Stimulated activated CD8-positive, alpha-beta memory T cell treated with anti-CD3 and anti-CD28 coated beads, Interleukin-12 subunit alpha, Interleukin-12 subunit beta, amount 100 ng/mL, for 24 hours (primary cell): Measurements from ENCODE around the gene WSCD2.

Experiments used
- DNase-seq: peaks from one replicate; pipeline ENCODE4 v3.0.0-alpha.2; 2020; ENCODE audit errors: extremely low read depth

Gene WSCD2

DNA sequence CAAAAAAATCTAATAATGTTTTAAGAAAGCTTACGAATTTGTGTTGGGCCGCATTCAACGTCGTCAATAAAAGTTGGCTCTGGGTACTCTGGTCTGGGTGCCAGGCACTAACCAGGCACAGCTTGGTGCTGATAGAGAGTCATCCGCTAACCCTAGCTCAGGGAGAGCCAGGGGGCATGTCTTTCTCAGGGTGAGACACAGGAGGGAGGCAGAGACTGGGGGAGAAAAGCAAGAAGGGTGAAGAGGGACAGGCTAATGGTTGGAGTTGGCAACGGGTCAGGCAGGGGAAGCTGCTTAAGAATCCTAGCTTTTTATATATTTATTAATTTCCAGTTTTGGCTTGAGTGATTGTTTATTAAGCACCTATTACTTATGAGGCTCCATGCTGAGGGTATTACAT is 105.1 kb downstream of the WSCD2 start:
- no peak for DNase-seq

DNA sequence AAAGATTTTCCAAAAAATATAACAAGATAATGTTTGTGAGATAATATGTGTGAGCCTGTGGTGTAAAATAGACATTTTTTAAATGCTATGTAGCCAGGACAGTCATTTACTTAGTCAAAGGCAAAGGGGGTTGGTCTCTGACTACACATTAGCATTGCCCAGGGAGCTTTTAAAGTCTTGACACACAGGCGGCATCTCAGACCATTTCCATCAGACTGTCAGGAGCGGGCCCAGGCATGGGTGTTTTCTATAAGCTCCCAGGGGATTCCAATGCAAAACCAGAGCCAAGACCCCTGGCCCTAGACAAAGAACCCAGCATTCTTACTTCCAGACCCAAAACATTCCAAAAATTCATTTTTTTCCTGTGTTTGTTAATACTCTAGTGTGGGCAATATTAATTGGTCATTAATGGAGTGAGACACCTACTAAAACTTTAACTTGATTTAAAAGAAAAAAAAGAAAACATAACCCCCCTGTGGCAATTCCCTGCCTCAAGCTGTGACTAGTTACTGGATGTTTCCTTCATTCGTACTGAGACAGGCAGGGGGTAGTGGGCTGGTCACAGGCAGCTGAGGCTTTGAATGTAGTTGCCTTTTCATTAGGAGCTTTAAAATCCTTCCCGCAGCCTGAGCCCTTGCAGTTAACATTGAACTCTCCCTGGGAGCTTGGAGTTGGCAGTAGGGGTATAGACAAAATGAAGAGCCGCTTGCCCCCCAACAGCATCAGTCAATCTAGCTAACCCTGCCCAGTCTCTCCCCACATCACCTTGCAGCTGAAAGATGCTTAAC is 106.3 kb downstream of the WSCD2 start:
- DNase-seq, result no peak

- no peak for DNase-seq
Observed at GRCh38 chr12:108235985-108236263, 106.8 kb downstream of the WSCD2 start.

GRCh38 chr12:108236366-108236765 is 107.3 kb downstream of the WSCD2 start:
- DNase-seq, result no peak

DNA sequence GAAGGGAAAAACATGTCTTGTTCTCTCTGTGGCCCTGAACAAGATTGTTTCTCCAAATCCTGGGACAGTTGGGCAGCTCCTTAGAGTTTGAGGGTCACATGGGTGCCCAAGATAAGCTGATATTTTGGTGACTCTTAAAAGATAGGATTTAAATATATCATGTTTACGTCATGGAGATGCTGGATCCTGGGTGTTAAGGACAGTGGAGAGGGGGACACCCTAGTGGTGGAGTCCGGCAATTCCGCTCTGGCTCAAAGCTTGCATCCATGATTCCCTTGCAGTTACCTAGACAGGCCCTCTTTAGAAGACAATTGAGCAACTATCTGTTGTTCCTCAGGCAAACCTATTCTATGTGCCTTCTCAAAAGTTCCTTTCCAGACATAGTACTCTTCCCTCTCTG is 108.2 kb downstream of the WSCD2 start:
- DNase-seq, result no peak

DNA sequence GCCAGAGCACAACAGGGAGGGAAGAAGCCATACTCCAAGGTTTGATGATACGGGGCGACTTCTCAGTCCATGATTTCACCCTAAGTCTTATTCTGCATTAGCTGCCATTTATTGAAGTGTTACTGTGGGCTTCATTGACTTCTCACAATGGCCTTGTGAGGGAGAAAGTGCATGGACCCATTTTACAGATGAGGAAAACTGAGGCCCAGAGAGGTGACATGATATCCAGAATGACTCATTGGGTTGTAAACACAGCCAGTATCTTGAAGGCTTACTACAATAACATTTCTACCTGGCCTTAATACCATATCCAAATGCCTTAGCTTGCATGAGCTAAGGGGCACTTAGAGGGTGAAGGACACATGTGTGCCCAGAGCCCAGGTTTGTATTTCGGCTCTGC is 109.4 kb downstream of the WSCD2 start:
- DNase-seq, result no peak

- DNase-seq, result no peak
Observed at GRCh38 chr12:108239378-108239777, 110.3 kb downstream of the WSCD2 start.

DNA sequence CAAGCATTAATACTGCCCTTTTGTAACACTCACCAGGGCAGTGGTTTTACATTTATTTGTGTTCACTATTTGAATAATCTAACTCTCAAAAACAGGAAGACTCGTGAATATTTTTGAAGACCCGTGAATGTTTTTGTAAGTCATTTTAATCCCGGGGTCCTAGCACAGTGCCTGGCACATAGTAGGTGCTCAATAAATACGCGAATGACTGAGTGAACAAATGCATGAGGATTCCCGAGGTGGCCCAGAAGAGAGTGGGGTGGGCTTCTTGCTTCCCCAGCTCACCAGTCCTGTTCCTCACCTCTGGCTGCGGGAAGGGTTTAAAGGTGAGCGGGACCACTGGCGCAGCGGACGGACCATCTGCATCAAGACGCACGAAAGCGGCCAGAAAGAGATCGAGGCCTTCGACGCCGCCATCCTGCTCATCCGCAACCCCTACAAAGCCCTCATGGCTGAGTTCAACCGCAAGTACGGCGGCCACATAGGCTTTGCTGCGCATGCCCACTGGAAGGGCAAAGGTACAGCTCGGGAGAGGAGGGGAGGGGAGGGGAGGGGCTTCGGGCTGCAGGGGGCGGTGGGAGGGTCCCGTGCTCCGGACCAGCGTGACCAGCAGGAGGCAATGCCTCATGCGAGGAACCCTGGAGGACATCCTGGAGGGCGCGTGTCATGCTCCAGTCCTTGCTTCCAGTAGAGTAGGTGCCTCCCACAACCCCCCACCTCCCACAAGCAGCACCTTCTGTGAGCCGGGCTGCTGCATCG is 111.1 kb downstream of the WSCD2 start:
- no peak for DNase-seq

GRCh38 chr12:108240928-108241327 is 111.8 kb downstream of the WSCD2 start:
- no peak for DNase-seq

DNA sequence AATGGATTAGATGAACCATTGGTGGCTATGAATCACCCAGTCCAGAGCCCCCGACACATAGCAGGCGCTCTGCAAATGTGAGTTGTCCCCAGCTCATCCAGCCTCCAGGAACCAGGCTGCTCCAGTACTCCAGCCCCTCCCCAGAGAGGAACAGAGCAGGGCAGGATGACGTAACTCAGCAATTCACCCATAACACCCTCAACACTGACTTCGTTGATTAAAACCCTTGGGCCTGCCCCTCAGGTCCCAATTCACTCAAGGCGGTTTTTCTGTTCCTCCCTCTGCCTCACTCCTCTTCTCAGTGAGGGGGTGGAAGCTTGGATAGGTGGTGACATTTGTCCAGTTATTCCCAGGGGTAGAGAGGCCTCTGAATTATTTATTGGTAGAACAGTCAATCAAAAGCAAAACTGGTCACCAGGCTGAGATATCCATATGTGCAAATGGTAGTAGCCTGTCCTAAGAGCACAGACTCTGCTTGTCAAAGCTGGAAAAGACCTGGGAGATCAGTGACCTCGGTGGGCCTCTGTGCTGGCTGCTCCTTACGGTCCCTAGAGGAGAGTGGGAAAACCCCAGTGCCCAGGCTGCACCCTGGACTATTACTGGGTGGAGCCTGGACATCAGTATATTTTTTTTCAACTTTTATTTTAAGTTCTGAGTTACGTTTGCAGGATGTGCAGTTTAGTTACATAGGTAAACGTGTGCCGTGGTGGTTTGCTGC is 113.1 kb downstream of the WSCD2 start:
- DNase-seq, result no peak

GRCh38 chr12:108247130-108247529 is 118.0 kb downstream of the WSCD2 start:
- no peak for DNase-seq

- DNase-seq, result no peak
Observed at GRCh38 chr12:108248011-108248410, 118.9 kb downstream of the WSCD2 start.

GRCh38 chr12:108252523-108252922 is 123.4 kb downstream of the WSCD2 start:
- no peak for DNase-seq

DNA sequence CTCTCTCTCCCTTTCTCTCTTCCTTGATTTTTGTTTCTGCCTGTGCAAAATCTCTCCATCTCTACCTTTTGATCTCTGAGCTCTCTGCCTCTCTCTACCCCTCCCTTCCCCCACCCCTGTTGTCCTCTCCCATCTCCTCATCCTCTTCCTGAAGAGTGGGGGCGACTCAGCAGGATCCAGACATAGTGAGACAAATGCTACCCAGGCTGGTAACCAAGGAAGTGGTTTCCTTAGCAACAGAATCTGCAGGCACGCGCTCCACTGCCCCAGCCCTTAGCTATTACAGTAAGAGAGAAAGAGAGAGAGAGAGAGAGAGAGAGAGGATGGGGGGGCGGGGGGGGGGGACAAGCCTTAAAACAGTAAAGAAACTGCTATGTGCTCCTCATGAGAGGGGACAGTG is 124.5 kb downstream of the WSCD2 start:
- no peak for DNase-seq

DNA sequence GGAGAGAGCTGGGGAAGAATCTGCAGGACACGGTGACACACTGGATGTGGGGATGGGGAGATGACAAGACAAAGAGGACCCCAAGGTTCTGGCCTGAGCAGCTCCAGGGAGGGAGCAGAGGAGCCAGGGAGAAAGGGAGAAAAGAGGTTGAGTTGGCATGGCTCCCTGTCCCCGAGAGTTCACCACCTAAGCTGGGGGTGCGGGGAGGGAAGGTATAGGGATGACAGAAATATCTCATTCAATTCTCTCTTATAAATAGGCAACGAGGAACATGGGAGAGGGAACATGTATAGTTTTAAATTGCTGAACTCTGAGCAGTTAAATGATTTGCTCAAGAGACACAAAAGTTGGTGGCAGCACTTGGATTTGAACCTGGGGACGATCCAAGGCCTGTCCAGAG is 124.9 kb downstream of the WSCD2 start:
- DNase-seq, result no peak

- no peak for DNase-seq
Observed at GRCh38 chr12:108254517-108255251, 125.6 kb downstream of the WSCD2 start.

DNA sequence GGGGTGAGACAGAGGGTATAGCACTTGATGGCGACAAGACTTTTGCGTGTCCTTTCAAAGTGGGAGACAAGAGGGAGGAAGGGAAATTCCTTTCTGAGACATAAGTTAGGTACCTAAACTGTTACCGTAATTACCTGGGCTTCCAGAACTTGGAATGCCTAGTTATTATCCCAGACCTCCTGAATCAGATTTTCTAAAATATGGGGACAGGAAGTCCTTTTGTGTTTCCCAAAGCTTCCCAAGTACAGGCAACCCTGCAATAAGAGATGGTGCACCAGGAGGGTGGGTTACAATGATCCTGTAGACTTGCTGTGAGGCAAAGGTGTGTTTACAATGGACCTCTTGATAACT is 126.1 kb downstream of the WSCD2 start:
- no peak for DNase-seq

DNA sequence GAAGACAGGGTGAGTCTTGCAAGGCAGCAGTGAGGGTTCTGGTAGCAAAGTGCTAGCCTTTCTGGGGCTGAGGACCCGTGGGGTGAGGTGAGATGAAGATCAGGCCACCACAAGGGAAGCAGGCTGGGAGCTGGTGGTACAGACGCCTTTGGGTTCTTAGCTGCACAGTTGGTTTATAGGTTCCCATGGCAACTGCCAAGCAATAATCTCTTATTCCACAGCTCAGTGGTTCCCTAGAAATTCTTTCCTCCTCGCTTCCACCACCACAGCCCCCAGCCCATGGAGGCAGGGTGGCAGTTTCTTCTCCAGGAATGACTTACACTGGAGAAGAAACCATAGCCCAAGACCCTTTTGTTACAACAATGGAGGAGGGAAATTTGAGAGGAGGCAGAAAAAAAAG is 127.9 kb downstream of the WSCD2 start:
- no peak for DNase-seq

DNA sequence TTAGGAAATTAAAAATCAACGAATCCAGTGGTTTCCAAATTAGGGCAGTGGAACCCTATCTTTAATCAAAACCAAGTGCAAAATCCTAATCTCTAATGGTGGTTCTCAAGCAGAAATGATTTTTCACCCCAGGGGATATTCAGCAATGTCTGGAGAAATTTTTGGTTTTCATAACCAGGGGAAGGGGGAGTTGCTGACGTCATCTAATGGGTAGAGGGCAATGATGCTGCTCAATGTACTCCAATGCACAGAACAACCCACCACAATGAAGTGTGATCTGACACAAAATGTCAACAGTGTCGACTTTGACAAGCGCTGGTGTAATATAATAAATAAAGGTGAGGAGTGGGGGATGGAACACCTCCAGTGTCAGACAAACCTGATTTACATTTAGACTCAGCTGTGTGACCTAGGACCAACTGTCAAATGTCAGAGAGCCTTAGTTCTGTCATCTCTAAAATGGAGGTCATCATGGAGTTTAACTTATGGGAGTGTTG is 128.6 kb downstream of the WSCD2 start:
- no peak for DNase-seq

- no peak for DNase-seq
Observed at GRCh38 chr12:108260039-108260438, 131.0 kb downstream of the WSCD2 start.

GRCh38 chr12:108260969-108261368 is 131.9 kb downstream of the WSCD2 start:
- no peak for DNase-seq

GRCh38 chr12:108265505-108265904 is 136.4 kb downstream of the WSCD2 start:
- no peak for DNase-seq
